Hepatocyte (in vitro differentiated cells): ENCODE data around the gene ADAMTS9.

Source experiments
- CTCF ChIP-seq: fragments of 200-600 bp; sonication (generic); IDR thresholded peaks from 2 replicates; pipeline ENCODE4 v1.5.1; 2016; ENCODE audit warnings: antibody characterized with exemption, mild to moderate bottlenecking; ENCODE audit not compliant: poor library complexity
- EZH2 ChIP-seq: fragments of 200-600 bp; sonication (generic); IDR thresholded peaks from 2 replicates; pipeline ENCODE4 v1.6.1; 2016; ENCODE audit warnings: antibody characterized with exemption, mild to moderate bottlenecking, borderline replicate concordance

GRCh38 chr3:64685331-64685799, 2.4 kb downstream of the ADAMTS9 start:
- TF ChIP-seq EZH2 = no peak
- TF ChIP-seq CTCF = no peak
